T-helper 1 cell treated with Interleukin-12 subunit alpha and Interleukin-12 subunit beta and Interleukin-4 antibody, amounts not matched to agents 30 μg/mL and 1 μg/mL, for 36 hours (primary cell): ENCODE measurements around the gene CALN1.
"Not testable (repeated sequence)": the region's sequence is repeated elsewhere in the genome, so short reads cannot be mapped to it uniquely, and the experiment has no call there.

Source experiments
- H3K27ac Mint-ChIP-seq: one replicate; pipeline ENCODE4 v1.8.0; 2021; ENCODE audit warnings: mild to moderate bottlenecking, mixed read lengths
- H3K27me3 Mint-ChIP-seq: one replicate; pipeline ENCODE4 v1.8.0; 2021; ENCODE audit warnings: low read depth, mixed read lengths
- H3K36me3 Mint-ChIP-seq: one replicate; pipeline ENCODE4 v1.8.0; 2021; ENCODE audit warnings: low read depth, mixed read lengths
- H3K4me1 Mint-ChIP-seq: one replicate; pipeline ENCODE4 v1.8.0; 2021; ENCODE audit warnings: low read depth, mixed read lengths
- H3K4me3 Mint-ChIP-seq: one replicate; pipeline ENCODE4 v1.8.0; 2021; ENCODE audit warnings: mild to moderate bottlenecking, moderate library complexity, mixed read lengths
- H3K9me3 Mint-ChIP-seq: one replicate; pipeline ENCODE4 v1.8.0; 2021; ENCODE audit warnings: mixed read lengths

The CALN1 gene

GRCh38 chr7:72244826-72245398, 167.2 kb downstream of the CALN1 start:
- H3K9me3 Mint-ChIP-seq, result peaks cover 13% of the 10 kb centered on the region

GRCh38 chr7:72243329-72243728, 168.8 kb downstream of the CALN1 start:
- peaks cover under 1% of the 10 kb centered on the region for H3K36me3 Mint-ChIP-seq
- no peak overlapping the region for H3K27ac Mint-ChIP-seq
- H3K27me3 Mint-ChIP-seq, result no peaks in the 10 kb centered on the region
- H3K9me3 Mint-ChIP-seq, result peaks cover 5% of the 10 kb centered on the region
- H3K4me3 Mint-ChIP-seq, result no peak overlapping the region
- no peaks in the 10 kb centered on the region for H3K4me1 Mint-ChIP-seq

More at GRCh38 chr7:72244826-72245398, 167.2 kb downstream of the CALN1 start:
- no peaks in the 10 kb centered on the region for H3K4me1 Mint-ChIP-seq
- H3K36me3 Mint-ChIP-seq, result peaks cover 2% of the 10 kb centered on the region
- no peaks in the 10 kb centered on the region for H3K27me3 Mint-ChIP-seq
- no peak overlapping the region for H3K4me3 Mint-ChIP-seq
- H3K27ac Mint-ChIP-seq, result no peak overlapping the region

GRCh38 chr7:72235351-72235750, 176.8 kb downstream of the CALN1 start:
- Mint-ChIP-seq H3K4me3 (no peak overlapping the region), H3K4me1 (no peaks in the 10 kb centered on the region), H3K9me3 (no peaks in the 10 kb centered on the region), H3K36me3 (no peaks in the 10 kb centered on the region), H3K27me3 (no peaks in the 10 kb centered on the region), H3K27ac (no peak overlapping the region)

- H3K4me3 Mint-ChIP-seq, result no peak overlapping the region
- H3K27me3 Mint-ChIP-seq, result no peaks in the 10 kb centered on the region
- H3K36me3 Mint-ChIP-seq, result no peaks in the 10 kb centered on the region
- H3K9me3 Mint-ChIP-seq, result peaks cover 6% of the 10 kb centered on the region
- H3K4me1 Mint-ChIP-seq, result no peaks in the 10 kb centered on the region
- no peak overlapping the region for H3K27ac Mint-ChIP-seq
Observed at GRCh38 chr7:72234086-72234485, 178.1 kb downstream of the CALN1 start.

- no peaks in the 10 kb centered on the region for H3K4me1 Mint-ChIP-seq
- H3K9me3 Mint-ChIP-seq, result peaks cover 22% of the 10 kb centered on the region
- no peak overlapping the region for H3K27ac Mint-ChIP-seq
- no peaks in the 10 kb centered on the region for H3K27me3 Mint-ChIP-seq
- H3K36me3 Mint-ChIP-seq, result no peaks in the 10 kb centered on the region
- no peak overlapping the region for H3K4me3 Mint-ChIP-seq
Observed at GRCh38 chr7:72230281-72230680, 181.9 kb downstream of the CALN1 start.

GRCh38 chr7:72223351-72223750, 188.8 kb downstream of the CALN1 start:
- no peaks in the 10 kb centered on the region for H3K27me3 Mint-ChIP-seq
- no peak overlapping the region for H3K4me3 Mint-ChIP-seq
- H3K36me3 Mint-ChIP-seq, result no peaks in the 10 kb centered on the region
- no peaks in the 10 kb centered on the region for H3K4me1 Mint-ChIP-seq
- peaks cover 41% of the 10 kb centered on the region for H3K9me3 Mint-ChIP-seq
- H3K27ac Mint-ChIP-seq, result no peak overlapping the region

- H3K9me3 Mint-ChIP-seq, result peaks cover 37% of the 10 kb centered on the region
- H3K4me1 Mint-ChIP-seq, result no peaks in the 10 kb centered on the region
- no peak overlapping the region for H3K4me3 Mint-ChIP-seq
- no peaks in the 10 kb centered on the region for H3K36me3 Mint-ChIP-seq
- H3K27ac Mint-ChIP-seq, result no peak overlapping the region
- H3K27me3 Mint-ChIP-seq, result no peaks in the 10 kb centered on the region
Observed at GRCh38 chr7:72222136-72222535, 190.0 kb downstream of the CALN1 start.

- no peaks in the 10 kb centered on the region for H3K36me3 Mint-ChIP-seq
- no peak overlapping the region for H3K4me3 Mint-ChIP-seq
- H3K27me3 Mint-ChIP-seq, result no peaks in the 10 kb centered on the region
- H3K27ac Mint-ChIP-seq, result no peak overlapping the region
- H3K4me1 Mint-ChIP-seq, result no peaks in the 10 kb centered on the region
- peaks cover 38% of the 10 kb centered on the region for H3K9me3 Mint-ChIP-seq
Observed at GRCh38 chr7:72219500-72219899, 192.6 kb downstream of the CALN1 start.

- Mint-ChIP-seq H3K4me1 (no peaks in the 10 kb centered on the region), H3K36me3 (no peaks in the 10 kb centered on the region), H3K27ac (no peak overlapping the region), H3K9me3 (peaks cover 23% of the 10 kb centered on the region), H3K4me3 (no peak overlapping the region), H3K27me3 (no peaks in the 10 kb centered on the region)
Observed at GRCh38 chr7:72217151-72217550, 195.0 kb downstream of the CALN1 start.

GRCh38 chr7:72213769-72214168, 198.4 kb downstream of the CALN1 start:
- Mint-ChIP-seq H3K27me3 (no peaks in the 10 kb centered on the region), H3K4me3 (no peak overlapping the region), H3K36me3 (no peaks in the 10 kb centered on the region), H3K27ac (no peak overlapping the region), H3K9me3 (peaks cover 33% of the 10 kb centered on the region), H3K4me1 (no peaks in the 10 kb centered on the region)

GRCh38 chr7:72213081-72213480, 199.1 kb downstream of the CALN1 start:
- H3K27ac Mint-ChIP-seq, result no peak overlapping the region
- H3K4me3 Mint-ChIP-seq, result no peak overlapping the region
- H3K4me1 Mint-ChIP-seq, result no peaks in the 10 kb centered on the region
- H3K9me3 Mint-ChIP-seq, result peaks cover 32% of the 10 kb centered on the region
- no peaks in the 10 kb centered on the region for H3K36me3 Mint-ChIP-seq
- no peaks in the 10 kb centered on the region for H3K27me3 Mint-ChIP-seq

- peaks cover 28% of the 10 kb centered on the region for H3K9me3 Mint-ChIP-seq
- H3K4me3 Mint-ChIP-seq, result no peak overlapping the region
- H3K27me3 Mint-ChIP-seq, result no peaks in the 10 kb centered on the region
- no peaks in the 10 kb centered on the region for H3K36me3 Mint-ChIP-seq
- no peak overlapping the region for H3K27ac Mint-ChIP-seq
- H3K4me1 Mint-ChIP-seq, result no peaks in the 10 kb centered on the region
Observed at GRCh38 chr7:72211175-72211574, 201.0 kb downstream of the CALN1 start.

- H3K9me3 Mint-ChIP-seq, result peaks cover 17% of the 10 kb centered on the region
- H3K36me3 Mint-ChIP-seq, H3K4me3 Mint-ChIP-seq, H3K4me1 Mint-ChIP-seq, H3K27me3 Mint-ChIP-seq, H3K27ac Mint-ChIP-seq: not testable (repeated sequence)
Observed at GRCh38 chr7:72209006-72209405, 203.1 kb downstream of the CALN1 start.

GRCh38 chr7:72196176-72196575, 216.0 kb downstream of the CALN1 start:
- H3K36me3 Mint-ChIP-seq, result no peaks in the 10 kb centered on the region
- H3K27ac Mint-ChIP-seq, result no peak overlapping the region
- no peaks in the 10 kb centered on the region for H3K4me1 Mint-ChIP-seq
- no peak overlapping the region for H3K4me3 Mint-ChIP-seq
- H3K9me3 Mint-ChIP-seq, result peaks cover 12% of the 10 kb centered on the region
- H3K27me3 Mint-ChIP-seq, result no peaks in the 10 kb centered on the region

- Mint-ChIP-seq H3K9me3 (peaks cover 19% of the 10 kb centered on the region), H3K4me3 (no peak overlapping the region), H3K36me3 (no peaks in the 10 kb centered on the region), H3K27me3 (no peaks in the 10 kb centered on the region), H3K4me1 (no peaks in the 10 kb centered on the region), H3K27ac (no peak overlapping the region)
Observed at GRCh38 chr7:72190919-72191318, 221.2 kb downstream of the CALN1 start.

GRCh38 chr7:72190146-72190545, 222.0 kb downstream of the CALN1 start:
- peaks cover 19% of the 10 kb centered on the region for H3K9me3 Mint-ChIP-seq
- H3K27me3 Mint-ChIP-seq, result no peaks in the 10 kb centered on the region
- no peaks in the 10 kb centered on the region for H3K4me1 Mint-ChIP-seq
- no peak overlapping the region for H3K27ac Mint-ChIP-seq
- H3K36me3 Mint-ChIP-seq, result no peaks in the 10 kb centered on the region
- no peak overlapping the region for H3K4me3 Mint-ChIP-seq
